Osteocyte (in vitro differentiated cells): Measurements from ENCODE around the gene ZGRF1. TPM values are rescaled to one million over a fixed set of nuclear protein-coding genes. Genes with fewer than 3 reads are reported as not detected.

Experiments used
- DNase-seq: peaks from one replicate; pipeline ENCODE4 v3.0.0; 2021; ENCODE audit warnings: mixed read lengths; ENCODE audit not compliant: unreplicated experiment; ENCODE audit errors: extremely low spot score
- H3K27ac Mint-ChIP-seq: one replicate; pipeline ENCODE4 v1.8.0; 2021; ENCODE audit warnings: mild to moderate bottlenecking, mixed read lengths; ENCODE audit not compliant: unreplicated experiment
- H3K27me3 Mint-ChIP-seq: one replicate; pipeline ENCODE4 v1.8.0; 2021; ENCODE audit warnings: mixed read lengths; ENCODE audit not compliant: unreplicated experiment
- H3K36me3 Mint-ChIP-seq: one replicate; pipeline ENCODE4 v1.8.0; 2021; ENCODE audit warnings: mixed read lengths; ENCODE audit not compliant: unreplicated experiment
- H3K4me1 Mint-ChIP-seq: one replicate; pipeline ENCODE4 v1.8.0; 2021; ENCODE audit warnings: mixed read lengths; ENCODE audit not compliant: unreplicated experiment
- H3K4me3 Mint-ChIP-seq: one replicate; pipeline ENCODE4 v1.8.0; 2021; ENCODE audit warnings: mild to moderate bottlenecking, moderate library complexity, mixed read lengths; ENCODE audit not compliant: unreplicated experiment
- H3K9me3 Mint-ChIP-seq: one replicate; pipeline ENCODE4 v1.8.0; 2021; ENCODE audit warnings: mixed read lengths; ENCODE audit not compliant: unreplicated experiment
- total RNA-seq: library from RNA; stranded (reverse); gene quantifications from 2 replicates; pipeline ENCODE4 v1.2.1, GENCODE V29; 2021
- TF ChIP-seq, protein P1 (sequence below): fragments of 200-600 bp; sonication (generic); IDR thresholded peaks from 2 replicates; pipeline ENCODE4 v1.5.0; 2021; ENCODE audit warnings: antibody characterized with exemption, mild to moderate bottlenecking, moderate library complexity

The ZGRF1 gene
- total RNA-seq, 1 donor from 2014 or later, result 5.6 TPM

DNA sequence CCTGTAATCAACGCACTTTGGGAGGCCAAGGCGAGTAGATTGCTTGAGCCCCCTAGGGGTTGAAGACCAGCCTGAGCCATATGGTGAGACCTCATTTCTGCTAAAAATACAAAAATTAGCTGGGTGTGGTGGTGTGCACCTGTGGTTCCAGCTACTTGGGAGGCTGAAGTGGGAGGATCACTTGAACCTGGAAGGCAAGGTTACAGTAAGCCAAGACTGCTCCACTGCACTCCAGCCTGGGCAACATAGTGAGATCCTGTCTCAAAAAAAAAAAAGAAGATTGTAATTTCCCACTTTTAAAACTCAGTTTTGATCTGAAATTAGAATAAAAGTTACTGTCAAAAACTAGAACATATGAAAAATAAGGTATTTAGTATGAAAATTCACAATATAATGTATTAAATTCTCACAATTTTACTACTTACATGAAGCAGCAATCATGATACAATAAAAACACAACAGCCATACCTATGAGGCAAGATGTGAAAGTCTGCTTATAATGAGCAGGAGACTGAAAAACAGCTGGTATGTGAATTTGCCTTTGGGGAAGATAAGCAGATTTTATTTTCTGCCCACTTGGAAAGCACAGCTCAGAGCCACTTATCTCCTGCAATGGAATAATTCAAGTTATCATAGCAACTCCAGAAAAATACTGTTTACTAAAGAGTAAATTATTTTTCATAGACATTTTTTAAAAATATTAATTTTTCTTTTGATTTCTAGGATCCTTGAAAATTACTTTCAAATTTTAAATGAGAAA lies 50.6 kb downstream of the ZGRF1 start:
- TF ChIP-seq, protein P1, sequence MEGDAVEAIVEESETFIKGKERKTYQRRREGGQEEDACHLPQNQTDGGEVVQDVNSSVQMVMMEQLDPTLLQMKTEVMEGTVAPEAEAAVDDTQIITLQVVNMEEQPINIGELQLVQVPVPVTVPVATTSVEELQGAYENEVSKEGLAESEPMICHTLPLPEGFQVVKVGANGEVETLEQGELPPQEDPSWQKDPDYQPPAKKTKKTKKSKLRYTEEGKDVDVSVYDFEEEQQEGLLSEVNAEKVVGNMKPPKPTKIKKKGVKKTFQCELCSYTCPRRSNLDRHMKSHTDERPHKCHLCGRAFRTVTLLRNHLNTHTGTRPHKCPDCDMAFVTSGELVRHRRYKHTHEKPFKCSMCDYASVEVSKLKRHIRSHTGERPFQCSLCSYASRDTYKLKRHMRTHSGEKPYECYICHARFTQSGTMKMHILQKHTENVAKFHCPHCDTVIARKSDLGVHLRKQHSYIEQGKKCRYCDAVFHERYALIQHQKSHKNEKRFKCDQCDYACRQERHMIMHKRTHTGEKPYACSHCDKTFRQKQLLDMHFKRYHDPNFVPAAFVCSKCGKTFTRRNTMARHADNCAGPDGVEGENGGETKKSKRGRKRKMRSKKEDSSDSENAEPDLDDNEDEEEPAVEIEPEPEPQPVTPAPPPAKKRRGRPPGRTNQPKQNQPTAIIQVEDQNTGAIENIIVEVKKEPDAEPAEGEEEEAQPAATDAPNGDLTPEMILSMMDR, result no peak
- no peaks in the 10 kb centered on the region for H3K9me3 Mint-ChIP-seq
- DNase-seq, result no peak
- H3K27me3 Mint-ChIP-seq, result no peaks in the 10 kb centered on the region
- H3K4me1 Mint-ChIP-seq, result peaks cover 4% of the 10 kb centered on the region
- H3K36me3 Mint-ChIP-seq, result peaks cover 10% of the 10 kb centered on the region
- no peak overlapping the region for H3K27ac Mint-ChIP-seq
- H3K4me3 Mint-ChIP-seq, result no peak overlapping the region

GRCh38 chr4:112567536-112567935 lies 69.2 kb downstream of the ZGRF1 start:
- Mint-ChIP-seq H3K4me1 (no peaks in the 10 kb centered on the region), H3K27me3 (no peaks in the 10 kb centered on the region), H3K4me3 (no peak overlapping the region), H3K36me3 (peaks cover 3% of the 10 kb centered on the region), H3K9me3 (no peaks in the 10 kb centered on the region), H3K27ac (no peak overlapping the region)
- no peak for DNase-seq
- TF ChIP-seq, protein P1, result no peak

- Mint-ChIP-seq H3K27ac (no peak overlapping the region), H3K4me3 (no peak overlapping the region), H3K9me3 (no peaks in the 10 kb centered on the region), H3K27me3 (no peaks in the 10 kb centered on the region), H3K36me3 (no peaks in the 10 kb centered on the region), H3K4me1 (no peaks in the 10 kb centered on the region)
- DNase-seq, result no peak
- TF ChIP-seq, protein P1, result no peak
These were observed 71.9 kb downstream of the ZGRF1 start for GRCh38 chr4:112564706-112565270.

GRCh38 chr4:112563431-112564200 lies 73.1 kb downstream of the ZGRF1 start:
- TF ChIP-seq, protein P1, result no peak
- DNase-seq, result no peak
- Mint-ChIP-seq H3K9me3 (no peaks in the 10 kb centered on the region), H3K27me3 (no peaks in the 10 kb centered on the region), H3K36me3 (no peaks in the 10 kb centered on the region), H3K27ac (no peak overlapping the region), H3K4me3 (no peak overlapping the region), H3K4me1 (no peaks in the 10 kb centered on the region)
